ENCODE data around the gene FKTN.

FKTN gene

DNA sequence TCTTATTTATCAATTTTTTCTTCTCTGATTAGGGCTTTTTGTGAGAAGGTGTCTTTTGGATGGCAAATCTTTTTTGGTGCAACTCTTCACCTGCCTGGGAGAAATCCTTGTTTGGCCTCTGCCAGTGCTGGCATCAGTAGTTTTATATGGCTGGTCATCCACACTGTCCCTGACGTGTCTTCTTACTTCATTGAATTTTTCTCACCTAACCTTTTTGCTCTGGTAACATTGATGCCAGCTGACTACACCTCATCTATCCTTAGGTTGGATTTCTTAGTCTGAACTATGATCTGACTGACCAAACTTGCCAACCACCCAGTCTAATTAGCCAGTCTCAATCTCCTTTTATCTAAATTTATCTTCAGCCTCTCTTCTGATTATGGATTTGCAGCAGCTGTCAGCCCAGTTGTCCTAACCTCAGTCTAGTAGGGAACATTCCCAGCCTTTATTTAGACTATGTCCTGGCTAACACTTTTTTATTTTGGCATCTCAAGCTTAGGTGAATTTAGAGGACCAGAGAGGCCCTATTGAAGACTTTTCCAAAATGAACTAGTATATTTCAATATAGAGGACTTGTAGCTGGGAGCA is 125.9 kb downstream of the FKTN start:
- TF ChIP-seq POLR2AphosphoS5 (IDR thresholded peaks at IDR 0.05; ENCODE audit: low read depth, low read length) (no peak), FOXP2 (optimal IDR thresholded peaks at IDR 0.05; ENCODE audit: borderline replicate concordance, extremely low read depth, extremely low read length, insufficient read depth) (no peak), SIN3A (IDR thresholded peaks at IDR 0.05; ENCODE audit: borderline replicate concordance, insufficient read depth, low read length) (no peak), TAF1 (IDR thresholded peaks at IDR 0.05; ENCODE audit: borderline replicate concordance, insufficient read depth, low read length) (no peak)
- TF ChIP-seq, protein P1, sequence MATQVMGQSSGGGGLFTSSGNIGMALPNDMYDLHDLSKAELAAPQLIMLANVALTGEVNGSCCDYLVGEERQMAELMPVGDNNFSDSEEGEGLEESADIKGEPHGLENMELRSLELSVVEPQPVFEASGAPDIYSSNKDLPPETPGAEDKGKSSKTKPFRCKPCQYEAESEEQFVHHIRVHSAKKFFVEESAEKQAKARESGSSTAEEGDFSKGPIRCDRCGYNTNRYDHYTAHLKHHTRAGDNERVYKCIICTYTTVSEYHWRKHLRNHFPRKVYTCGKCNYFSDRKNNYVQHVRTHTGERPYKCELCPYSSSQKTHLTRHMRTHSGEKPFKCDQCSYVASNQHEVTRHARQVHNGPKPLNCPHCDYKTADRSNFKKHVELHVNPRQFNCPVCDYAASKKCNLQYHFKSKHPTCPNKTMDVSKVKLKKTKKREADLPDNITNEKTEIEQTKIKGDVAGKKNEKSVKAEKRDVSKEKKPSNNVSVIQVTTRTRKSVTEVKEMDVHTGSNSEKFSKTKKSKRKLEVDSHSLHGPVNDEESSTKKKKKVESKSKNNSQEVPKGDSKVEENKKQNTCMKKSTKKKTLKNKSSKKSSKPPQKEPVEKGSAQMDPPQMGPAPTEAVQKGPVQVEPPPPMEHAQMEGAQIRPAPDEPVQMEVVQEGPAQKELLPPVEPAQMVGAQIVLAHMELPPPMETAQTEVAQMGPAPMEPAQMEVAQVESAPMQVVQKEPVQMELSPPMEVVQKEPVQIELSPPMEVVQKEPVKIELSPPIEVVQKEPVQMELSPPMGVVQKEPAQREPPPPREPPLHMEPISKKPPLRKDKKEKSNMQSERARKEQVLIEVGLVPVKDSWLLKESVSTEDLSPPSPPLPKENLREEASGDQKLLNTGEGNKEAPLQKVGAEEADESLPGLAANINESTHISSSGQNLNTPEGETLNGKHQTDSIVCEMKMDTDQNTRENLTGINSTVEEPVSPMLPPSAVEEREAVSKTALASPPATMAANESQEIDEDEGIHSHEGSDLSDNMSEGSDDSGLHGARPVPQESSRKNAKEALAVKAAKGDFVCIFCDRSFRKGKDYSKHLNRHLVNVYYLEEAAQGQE (IDR thresholded peaks at IDR 0.05; ENCODE audit: insufficient read depth in 1 of 2, low read depth in 2 of 2, low read length in 2 of 2) = no peak

DNA sequence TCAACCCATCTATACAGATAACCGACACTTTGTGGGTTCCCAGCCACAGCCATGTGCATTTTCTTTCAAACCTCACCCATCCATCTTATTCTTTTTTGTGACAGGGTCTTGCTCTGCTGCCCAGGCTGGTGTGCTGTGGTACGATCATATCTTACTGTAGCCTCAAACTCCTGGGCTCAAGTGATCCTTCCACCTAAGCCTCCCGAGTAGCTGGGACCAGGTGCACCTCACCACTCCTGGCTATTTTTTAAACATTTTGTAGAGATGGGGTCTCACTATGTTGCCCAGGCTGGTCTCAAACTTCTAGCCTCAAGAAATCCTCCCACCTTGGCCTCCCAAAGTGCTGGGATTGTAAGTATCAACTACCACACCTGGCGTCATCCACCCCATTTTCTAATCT is 129.0 kb downstream of the FKTN start:
- TF ChIP-seq POLR2AphosphoS5 (IDR thresholded peaks at IDR 0.05; ENCODE audit: low read depth, low read length) (no peak), SIN3A (IDR thresholded peaks at IDR 0.05; ENCODE audit: borderline replicate concordance, insufficient read depth, low read length) (no peak)
- TF ChIP-seq, protein P1 (IDR thresholded peaks at IDR 0.05; ENCODE audit: insufficient read depth in 1 of 2, low read depth in 2 of 2, low read length in 2 of 2) = no peak

Measured in PFSK-1 (cell line).